ENCODE measurements around the gene GINS2.

The GINS2 gene

DNA sequence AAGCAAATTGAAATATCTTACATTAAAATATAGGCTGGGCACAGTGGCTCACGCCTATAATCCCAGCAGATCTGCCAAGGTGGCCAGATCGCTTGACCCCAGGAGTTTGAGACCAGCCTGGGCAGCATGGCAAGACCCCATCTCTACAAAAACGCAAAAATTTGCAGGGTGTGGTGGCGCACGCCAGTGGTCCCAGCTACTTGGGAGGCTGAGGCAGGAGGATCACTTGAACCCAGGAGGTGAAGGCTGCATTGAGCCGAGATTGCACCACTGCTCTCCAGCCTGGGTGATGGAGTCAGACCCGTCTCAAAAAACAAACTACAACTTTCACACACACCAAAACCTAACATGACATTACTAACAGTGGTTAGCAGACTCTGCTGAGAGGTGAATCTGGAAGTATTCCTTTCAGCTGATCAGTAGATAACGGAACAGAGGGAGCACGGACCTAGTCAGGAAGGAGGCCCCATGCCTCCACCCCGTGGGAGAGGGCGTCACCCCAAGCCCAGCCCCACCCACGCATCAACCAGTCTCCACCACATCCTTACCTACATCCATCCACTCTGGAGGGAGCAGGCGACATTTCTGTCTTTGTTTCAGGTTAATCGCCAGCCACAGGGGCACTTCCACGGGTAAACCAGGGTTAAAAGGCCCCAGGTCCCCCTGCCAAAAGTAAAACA is 1.7 kb downstream of the GINS2 start:
- ChIA-PET POLR2A (ENCODE audit: low non-redundant PET) (interaction anchor here (0.5 kb wide), 1 partner anchor 128 kb away, joined by 3 read pairs; no protein-coding TSS in a partner anchor), CTCF (no interaction called here)
- TF ChIP-seq, protein P1, sequence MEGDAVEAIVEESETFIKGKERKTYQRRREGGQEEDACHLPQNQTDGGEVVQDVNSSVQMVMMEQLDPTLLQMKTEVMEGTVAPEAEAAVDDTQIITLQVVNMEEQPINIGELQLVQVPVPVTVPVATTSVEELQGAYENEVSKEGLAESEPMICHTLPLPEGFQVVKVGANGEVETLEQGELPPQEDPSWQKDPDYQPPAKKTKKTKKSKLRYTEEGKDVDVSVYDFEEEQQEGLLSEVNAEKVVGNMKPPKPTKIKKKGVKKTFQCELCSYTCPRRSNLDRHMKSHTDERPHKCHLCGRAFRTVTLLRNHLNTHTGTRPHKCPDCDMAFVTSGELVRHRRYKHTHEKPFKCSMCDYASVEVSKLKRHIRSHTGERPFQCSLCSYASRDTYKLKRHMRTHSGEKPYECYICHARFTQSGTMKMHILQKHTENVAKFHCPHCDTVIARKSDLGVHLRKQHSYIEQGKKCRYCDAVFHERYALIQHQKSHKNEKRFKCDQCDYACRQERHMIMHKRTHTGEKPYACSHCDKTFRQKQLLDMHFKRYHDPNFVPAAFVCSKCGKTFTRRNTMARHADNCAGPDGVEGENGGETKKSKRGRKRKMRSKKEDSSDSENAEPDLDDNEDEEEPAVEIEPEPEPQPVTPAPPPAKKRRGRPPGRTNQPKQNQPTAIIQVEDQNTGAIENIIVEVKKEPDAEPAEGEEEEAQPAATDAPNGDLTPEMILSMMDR (conservative IDR thresholded peaks at IDR 0.05; ENCODE audit: low read depth): no peak
- H3K27ac ChIP-seq: peak overlapping the region; percentile 70; the same call in 1 of the 2 replicates
- DNase-seq (ENCODE audit: low spot score): no peak

DNA sequence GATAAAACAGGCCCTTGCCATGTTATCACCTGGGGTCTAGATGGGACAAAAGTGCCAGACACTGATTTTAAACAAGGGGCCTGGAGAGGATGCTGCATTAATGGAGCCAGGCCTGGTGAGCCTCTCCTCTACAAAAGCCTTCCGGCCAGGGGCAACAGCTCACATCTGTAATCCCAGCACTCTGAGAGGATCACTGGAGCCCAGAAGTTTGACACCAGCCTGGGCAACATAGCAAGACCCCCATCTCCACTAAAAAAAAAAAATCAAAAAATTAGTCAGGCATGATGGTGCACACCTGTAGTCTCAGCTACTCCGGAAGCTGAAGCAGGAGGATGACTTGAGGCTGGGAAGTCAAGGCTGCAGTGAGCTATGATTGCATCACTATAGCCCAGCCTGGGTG is 3.5 kb downstream of the GINS2 start:
- no peak overlapping the region for H3K27ac ChIP-seq
- TF ChIP-seq, protein P1 (conservative IDR thresholded peaks at IDR 0.05; ENCODE audit: low read depth): no peak
- CTCF ChIA-PET: no interaction called here
- no peak for DNase-seq (ENCODE audit: low spot score)
- POLR2A ChIA-PET (ENCODE audit: low non-redundant PET): no interaction called here

DNA sequence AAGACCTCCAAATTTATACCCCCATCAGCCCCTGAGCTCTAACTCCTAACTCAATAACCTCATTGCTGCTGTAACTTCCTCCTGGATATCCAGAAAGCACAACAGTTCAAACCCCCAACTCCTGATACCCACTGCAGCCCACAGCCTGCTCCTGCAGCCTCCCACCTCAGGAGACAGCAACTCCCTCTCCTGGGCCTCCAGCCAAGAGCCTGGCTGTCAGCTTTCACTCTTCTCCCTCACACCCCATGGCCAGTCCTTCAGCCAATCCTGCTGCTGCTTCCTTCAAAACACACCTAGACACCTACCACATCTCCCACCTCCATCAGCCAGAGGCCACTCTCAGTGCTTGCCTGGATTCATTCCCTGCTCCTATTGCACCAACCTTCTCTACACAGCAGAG is 5.4 kb downstream of the GINS2 start:
- ChIA-PET POLR2A (ENCODE audit: low non-redundant PET) (no interaction called here), CTCF (interaction anchor here (1.1 to 1.4 kb wide), 2 partner anchors 24 to 34 kb away, joined by 6 to 7 read pairs; no protein-coding TSS in a partner anchor)
- peak overlapping the region; percentile 10; the same call in 1 of the 2 replicates for H3K27ac ChIP-seq
- DNase-seq (ENCODE audit: low spot score): no peak
- TF ChIP-seq, protein P1 (conservative IDR thresholded peaks at IDR 0.05; ENCODE audit: low read depth): no peak

DNA sequence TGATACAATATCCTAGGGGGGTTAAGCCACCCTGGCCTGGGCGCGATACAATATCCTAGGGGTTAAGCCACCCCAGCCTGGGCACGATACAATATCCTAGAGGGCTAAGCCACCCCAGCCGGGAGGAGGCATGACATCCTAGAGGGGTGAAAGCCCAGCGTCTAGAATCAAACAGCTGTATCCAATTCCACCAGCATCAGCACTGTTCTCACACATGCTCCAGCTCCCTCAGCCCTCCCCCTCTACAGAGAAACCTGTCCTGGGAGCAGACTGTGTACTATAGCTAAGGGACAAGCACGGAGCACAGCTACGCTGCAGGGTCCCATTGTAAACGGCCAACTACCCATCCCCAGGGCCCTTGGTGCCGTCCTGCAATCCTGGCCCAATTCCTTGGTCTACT is 6.2 kb downstream of the GINS2 start:
- TF ChIP-seq, protein P1 (conservative IDR thresholded peaks at IDR 0.05; ENCODE audit: low read depth): no peak
- DNase-seq (ENCODE audit: low spot score): no peak
- ChIA-PET POLR2A (ENCODE audit: low non-redundant PET) (interaction anchor here (0.7 kb wide), 1 partner anchor 296 kb away, joined by 3 read pairs; no protein-coding TSS in a partner anchor), CTCF (interaction anchor here (0.7 to 1.4 kb wide), 3 partner anchors 23 to 51 kb away, joined by 3 to 7 read pairs (median 6); no protein-coding TSS in a partner anchor)
- peak overlapping the region; percentile 10; the same call in 1 of the 2 replicates for H3K27ac ChIP-seq

DNA sequence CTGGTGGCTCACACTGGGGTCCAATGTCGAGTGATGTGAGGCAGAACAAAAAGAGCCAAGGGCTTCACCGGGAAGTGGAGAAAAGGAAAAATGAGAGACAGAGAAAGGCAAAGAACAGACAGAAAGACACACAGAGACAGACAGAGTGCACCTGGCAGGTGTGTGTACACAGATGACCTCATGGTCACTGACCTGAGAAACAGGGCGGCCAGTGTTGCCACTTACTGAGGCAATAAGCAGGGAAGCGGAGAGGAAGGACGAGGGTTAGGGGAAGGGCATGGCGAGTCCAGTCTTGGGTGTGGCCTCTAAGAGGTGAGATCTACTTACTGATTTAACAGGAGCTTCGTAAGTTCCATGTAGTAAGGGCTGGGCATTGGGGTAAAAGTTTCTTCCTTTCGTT is 7.5 kb downstream of the GINS2 start:
- ChIA-PET CTCF (no interaction called here), POLR2A (ENCODE audit: low non-redundant PET) (no interaction called here)
- no peak for DNase-seq (ENCODE audit: low spot score)
- H3K27ac ChIP-seq: no peak overlapping the region
- TF ChIP-seq, protein P1 (conservative IDR thresholded peaks at IDR 0.05; ENCODE audit: low read depth): no peak

DNA sequence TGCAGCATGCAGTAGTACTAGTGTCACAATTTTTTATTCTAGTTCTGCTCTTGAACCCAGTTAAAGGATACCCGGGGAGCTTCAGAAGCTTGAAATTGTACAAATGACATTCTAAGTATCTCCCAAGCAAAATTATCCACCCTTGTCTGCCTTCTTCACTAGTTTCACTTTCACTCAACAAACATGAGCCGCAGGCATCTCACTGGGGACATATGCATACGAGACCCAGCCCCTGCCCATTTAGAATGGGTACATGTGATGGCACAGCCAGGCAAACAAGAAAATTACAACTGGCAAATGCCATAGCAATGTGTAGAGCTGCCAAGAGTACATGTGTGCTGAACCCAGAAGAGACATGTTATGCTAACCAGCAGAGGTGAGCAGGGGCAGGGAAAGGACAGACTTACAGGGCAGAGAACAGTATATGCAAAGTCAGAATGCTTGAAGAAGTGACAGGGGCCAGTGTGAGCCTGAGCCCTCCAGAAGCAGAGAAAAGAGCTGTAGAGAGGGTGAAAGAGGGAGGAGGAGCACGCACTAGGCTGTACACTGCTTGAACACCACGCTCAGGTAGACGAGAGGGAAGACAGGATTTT is 8.3 kb downstream of the GINS2 start:
- TF ChIP-seq, protein P1 (conservative IDR thresholded peaks at IDR 0.05; ENCODE audit: low read depth): no peak
- no peak for DNase-seq (ENCODE audit: low spot score)
- no peak overlapping the region; the same call in 1 of the 2 replicates for H3K27ac ChIP-seq
- CTCF ChIA-PET: no interaction called here
- POLR2A ChIA-PET (ENCODE audit: low non-redundant PET): no interaction called here

Measured in RWPE1 (cell line).